Keratinocyte (primary cell): Measurements from ENCODE around the gene SLC6A8. TPM values are rescaled to one million over a fixed set of nuclear protein-coding genes. Genes with fewer than 3 reads are reported as not detected.

Experiments
- DNase-seq: peaks from one replicate; pipeline ENCODE4 v3.0.0-alpha.2; 2011; ENCODE audit warnings: low read depth, missing footprints, low spot score
- FAIRE-seq: peaks from 2 replicates; lab custom pipeline; 2011; peaks lifted over from hg19 to GRCh38; lab: Jason Lieb, UNC
- H2AFZ ChIP-seq: 2 replicates; pipeline ENCODE4 v1.6.0; 2012; ENCODE audit warnings: low read length, control low read depth, inconsistent platforms; ENCODE audit not compliant: control insufficient read depth
- H3K27ac ChIP-seq: 2 replicates; pipeline ENCODE4 v1.5.1; 2011; ENCODE audit warnings: low read length; ENCODE audit not compliant: control insufficient read depth, insufficient read depth
- H3K27me3 ChIP-seq: 3 replicates; pipeline ENCODE4 v1.6.0; 2011; ENCODE audit warnings: low read length; ENCODE audit not compliant: control insufficient read depth, insufficient read depth; ENCODE audit errors: extremely low read depth
- H3K36me3 ChIP-seq, 2 experiments: 2 replicates in 1 of 2; 3 replicates in 1 of 2; pipeline ENCODE4 v1.5.1; 2011; ENCODE audit warnings: low read length in 2 of 2, mild to moderate bottlenecking in 1 of 2; ENCODE audit not compliant: control insufficient read depth in 2 of 2, insufficient read depth in 2 of 2; ENCODE audit errors: extremely low read depth in 1 of 2
- H3K4me1 ChIP-seq: 3 replicates; pipeline ENCODE4 v1.5.1; 2011; ENCODE audit warnings: low read length; ENCODE audit not compliant: control insufficient read depth, insufficient read depth; ENCODE audit errors: extremely low read depth
- H3K4me2 ChIP-seq: 3 replicates; pipeline ENCODE4 v1.6.0; 2011; ENCODE audit warnings: low read depth, low read length; ENCODE audit not compliant: control insufficient read depth, insufficient read depth; ENCODE audit errors: extremely low read depth
- H3K4me3 ChIP-seq, 3 experiments: fragments of 200-600 bp in 1 of 3; sonication (generic) in 1 of 3; 2 replicates in 2 of 3; 3 replicates in 1 of 3; pipeline ENCODE4 v1.5.1; 2011 to 2016; ENCODE audit warnings: low read length in 3 of 3, mild to moderate bottlenecking in 3 of 3, control low read depth in 2 of 3, inconsistent platforms in 1 of 3, low read depth in 1 of 3, mixed read lengths in 1 of 3, mixed run types in 1 of 3, moderate library complexity in 1 of 3; ENCODE audit not compliant: control insufficient read depth in 2 of 3, insufficient read depth in 2 of 3; ENCODE audit errors: extremely low read depth in 1 of 3
- H3K79me2 ChIP-seq: 2 replicates; pipeline ENCODE4 v1.6.0; 2012; ENCODE audit warnings: low read length; ENCODE audit not compliant: control insufficient read depth, insufficient read depth
- H3K9ac ChIP-seq: 3 replicates; pipeline ENCODE4 v1.6.0; 2011; ENCODE audit warnings: low read length; ENCODE audit not compliant: control insufficient read depth, insufficient read depth; ENCODE audit errors: extremely low read depth
- H3K9me1 ChIP-seq: 3 replicates; pipeline ENCODE4 v1.6.0; 2011; ENCODE audit warnings: low read length; ENCODE audit not compliant: control insufficient read depth, insufficient read depth; ENCODE audit errors: extremely low read depth
- H3K9me3 ChIP-seq: 2 replicates; pipeline ENCODE4 v1.5.1; 2012; ENCODE audit warnings: low read depth, low read length; ENCODE audit not compliant: control insufficient read depth
- H4K20me1 ChIP-seq: 3 replicates; pipeline ENCODE4 v1.6.0; 2011; ENCODE audit warnings: low read length; ENCODE audit not compliant: control insufficient read depth, insufficient read depth; ENCODE audit errors: extremely low read depth
- EZH2 ChIP-seq: IDR thresholded peaks from one replicate; pipeline ENCODE4 v1.6.1; 2012; ENCODE audit warnings: inconsistent platforms, mild to moderate bottlenecking, low read length, moderate library complexity
- dilution Hi-C: fragments of 300-500 bp; cut with MboI; formaldehyde crosslinking; loops from one replicate; pipeline ENCODE4 v1.7.0; 2020; ENCODE audit warnings: low sequenced_read_pairs; ENCODE audit not compliant: extremely low pct_ligation_motif_present
- polyA plus RNA-seq, 5 experiments: library from polyadenylated mRNA; depleted of rRNA in 3 of 5; stranded (reverse) in 3 of 5; stranded (forward) in 1 of 5; unstranded in 1 of 5; fragments of >200 nt; gene quantifications; 1 replicate in 1 of 5; 2 replicates in 3 of 5; 3 replicates in 1 of 5; pipeline versions ENCODE4 v1.2.1 to v1.2.3, GENCODE V29; 2011 to 2012; ENCODE audit warnings: missing spikeins in 2 of 5, low read depth in 1 of 5, low replicate concordance in 1 of 5
- TF ChIP-seq, protein P1 (sequence below), 3 experiments: IDR thresholded peaks in 1 of 3; conservative IDR thresholded peaks in 1 of 3; optimal IDR thresholded peaks in 1 of 3; 2 replicates in 2 of 3; 3 replicates in 1 of 3; pipeline versions ENCODE3 to v1.5.1; 2011; ENCODE audit warnings: low read length in 3 of 3, mild to moderate bottlenecking in 3 of 3, moderate library complexity in 2 of 3, control low read depth in 1 of 3, inconsistent platforms in 1 of 3; ENCODE audit not compliant: insufficient read depth in 2 of 3; ENCODE audit errors: extremely low read depth in 1 of 3

The SLC6A8 gene
- polyA plus RNA-seq, 1 donor (not counting 4 experiments of a cell fraction or from before 2014, with no cell fraction given): 33.6 TPM

DNA sequence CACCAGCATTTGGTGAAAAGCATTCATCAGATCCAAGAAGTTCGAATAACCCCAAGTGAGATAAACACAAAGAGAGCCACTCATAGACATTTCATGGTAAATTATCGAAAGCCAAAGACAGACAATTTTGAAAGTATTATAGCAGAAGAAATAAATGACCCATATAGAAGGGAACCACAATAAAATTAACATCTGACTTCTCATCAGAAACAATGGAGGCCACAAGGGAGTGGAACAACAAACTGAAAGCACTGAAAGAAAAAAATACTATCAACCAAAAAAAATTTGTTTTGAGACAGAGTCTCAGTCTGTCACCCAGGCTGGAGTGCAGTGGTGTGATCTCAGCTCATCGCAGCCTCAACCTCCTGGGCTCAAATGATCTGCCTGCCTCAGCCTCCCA lies 28.5 kb upstream of the SLC6A8 start:
- DNase-seq: no peak
- H3K9me3 ChIP-seq: no peaks in the 10 kb centered on the region
- H3K4me3 ChIP-seq: no peak overlapping the region
- no peak overlapping the region for H2AFZ ChIP-seq
- no peaks in the 10 kb centered on the region for H3K36me3 ChIP-seq
- H4K20me1 ChIP-seq: no peaks in the 10 kb centered on the region
- no peak overlapping the region for H3K27ac ChIP-seq
- no peaks in the 10 kb centered on the region for H3K4me1 ChIP-seq
- no peaks in the 10 kb centered on the region for H3K9me1 ChIP-seq
- H3K27me3 ChIP-seq: no peaks in the 10 kb centered on the region
- dilution Hi-C loops: no loop called here
- no peak overlapping the region for H3K9ac ChIP-seq
- TF ChIP-seq, protein P1, sequence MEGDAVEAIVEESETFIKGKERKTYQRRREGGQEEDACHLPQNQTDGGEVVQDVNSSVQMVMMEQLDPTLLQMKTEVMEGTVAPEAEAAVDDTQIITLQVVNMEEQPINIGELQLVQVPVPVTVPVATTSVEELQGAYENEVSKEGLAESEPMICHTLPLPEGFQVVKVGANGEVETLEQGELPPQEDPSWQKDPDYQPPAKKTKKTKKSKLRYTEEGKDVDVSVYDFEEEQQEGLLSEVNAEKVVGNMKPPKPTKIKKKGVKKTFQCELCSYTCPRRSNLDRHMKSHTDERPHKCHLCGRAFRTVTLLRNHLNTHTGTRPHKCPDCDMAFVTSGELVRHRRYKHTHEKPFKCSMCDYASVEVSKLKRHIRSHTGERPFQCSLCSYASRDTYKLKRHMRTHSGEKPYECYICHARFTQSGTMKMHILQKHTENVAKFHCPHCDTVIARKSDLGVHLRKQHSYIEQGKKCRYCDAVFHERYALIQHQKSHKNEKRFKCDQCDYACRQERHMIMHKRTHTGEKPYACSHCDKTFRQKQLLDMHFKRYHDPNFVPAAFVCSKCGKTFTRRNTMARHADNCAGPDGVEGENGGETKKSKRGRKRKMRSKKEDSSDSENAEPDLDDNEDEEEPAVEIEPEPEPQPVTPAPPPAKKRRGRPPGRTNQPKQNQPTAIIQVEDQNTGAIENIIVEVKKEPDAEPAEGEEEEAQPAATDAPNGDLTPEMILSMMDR (optimal IDR thresholded peaks at IDR 0.05 in 1 of 3, IDR thresholded peaks at IDR 0.05 in 1 of 3, conservative IDR thresholded peaks at IDR 0.05 in 1 of 3; ENCODE audit: extremely low read depth in 1 of 3, insufficient read depth in 2 of 3, low read length in 3 of 3): no peak
- TF ChIP-seq EZH2: no peak
- FAIRE-seq: no peak
- no peak overlapping the region for H3K4me2 ChIP-seq
- no peaks in the 10 kb centered on the region for H3K79me2 ChIP-seq

- no peak overlapping the region for H3K9ac ChIP-seq
- no peak for DNase-seq
- TF ChIP-seq, protein P1 (optimal IDR thresholded peaks at IDR 0.05 in 1 of 3, IDR thresholded peaks at IDR 0.05 in 1 of 3, conservative IDR thresholded peaks at IDR 0.05 in 1 of 3; ENCODE audit: extremely low read depth in 1 of 3, insufficient read depth in 2 of 3, low read length in 3 of 3): peak; percentile 26 to 59 (median 42)
- no peak for TF ChIP-seq EZH2
- no peak for FAIRE-seq
- no peaks in the 10 kb centered on the region for H3K9me3 ChIP-seq
- H3K4me1 ChIP-seq: no peaks in the 10 kb centered on the region
- H3K4me2 ChIP-seq: peak overlapping the region; percentile 16
- no peaks in the 10 kb centered on the region for H3K36me3 ChIP-seq
- H3K79me2 ChIP-seq: no peaks in the 10 kb centered on the region
- H4K20me1 ChIP-seq: no peaks in the 10 kb centered on the region
- no peaks in the 10 kb centered on the region for H3K9me1 ChIP-seq
- no peaks in the 10 kb centered on the region for H3K27me3 ChIP-seq
- H3K4me3 ChIP-seq: no peak overlapping the region
- no peak overlapping the region for H2AFZ ChIP-seq
- no peak overlapping the region for H3K27ac ChIP-seq
- dilution Hi-C loops: no loop called here
Observed at GRCh38 chrX:153662266-153662665, 25.5 kb upstream of the SLC6A8 start.
